AG04450 (cell line): ENCODE measurements around the gene BABAM1. TPM values are rescaled to one million over a fixed set of nuclear protein-coding genes. Genes with fewer than 3 reads are reported as not detected.

Experiments used
- CTCF ChIA-PET: fragments of 300-600, 350-600 bp; formaldehyde crosslinking; extraction: SDS; loops from one replicate; lab custom pipeline; 2022; ENCODE audit warnings: antibody characterized with exemption, inconsistent platforms; lab: Charles Lee
- POLR2A ChIA-PET: fragments of 350-600 bp; formaldehyde crosslinking; extraction: SDS; loops from one replicate; lab custom pipeline; 2021; ENCODE audit warnings: antibody characterized with exemption, inconsistent platforms; lab: Yijun Ruan, JAX
- DNase-seq: peaks from one replicate; pipeline ENCODE4 v3.0.0-alpha.2; 2011; ENCODE audit warnings: low read depth, low spot score
- H3K27ac ChIP-seq: one replicate; pipeline ENCODE4 v1.5.1; 2012; ENCODE audit warnings: low read depth, low read length, control low read depth
- H3K27me3 ChIP-seq: one replicate; pipeline ENCODE4 v1.6.0; 2012; ENCODE audit warnings: low read length; ENCODE audit not compliant: control insufficient read depth, insufficient read depth
- H3K4me3 ChIP-seq: 2 replicates; pipeline ENCODE4 v1.5.1; 2011; ENCODE audit warnings: mild to moderate bottlenecking, low read depth, low read length, control low read depth
- H3K9me3 ChIP-seq: 2 replicates; pipeline ENCODE4 v1.5.1; 2012; ENCODE audit warnings: low read length; ENCODE audit not compliant: control insufficient read depth, insufficient read depth
- polyA plus RNA-seq: library from polyadenylated mRNA; depleted of rRNA; stranded (reverse); fragments of >200 nt; gene quantifications from 2 replicates; pipeline ENCODE4 v1.2.3, GENCODE V29; 2011
- TF ChIP-seq, protein P1 (sequence below): IDR thresholded peaks from 2 replicates; pipeline ENCODE4 v1.5.1; 2011; ENCODE audit warnings: low read depth, low read length, control low read depth, inconsistent platforms

BABAM1 gene
- polyA plus RNA-seq, 1 experiment = 98.6 TPM

DNA sequence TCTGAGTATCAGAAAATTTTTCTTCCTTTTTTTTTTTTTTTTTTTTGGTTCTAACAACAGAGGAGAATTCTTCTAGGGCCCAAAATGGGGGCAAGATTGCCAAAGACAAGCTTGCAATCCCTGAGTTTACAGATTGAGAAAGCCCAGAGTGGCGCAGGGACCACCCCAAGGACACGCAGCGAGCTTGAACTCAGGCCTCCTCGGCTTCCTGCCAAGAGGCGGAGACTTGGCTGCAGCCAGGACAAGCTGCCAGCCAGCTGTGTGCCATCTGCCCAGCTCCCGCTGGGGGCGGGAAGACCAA lies 37.9 kb downstream of the BABAM1 start:
- ChIA-PET POLR2A (interaction anchor here (0.5 to 2.0 kb wide), 9 partner anchors 12 to 1108 kb away, joined by 3 to 11 read pairs (median 4); no protein-coding TSS in a partner anchor), CTCF (interaction anchor here (0.7 to 3.6 kb wide), 8 partner anchors 8 to 139 kb away, joined by 3 to 16 read pairs (median 4); partner anchors contain the start of gene ANKLE1)
- H3K27me3 ChIP-seq = no peaks in the 10 kb centered on the region
- peak overlapping the region; percentile 52 for H3K27ac ChIP-seq
- TF ChIP-seq, protein P1, sequence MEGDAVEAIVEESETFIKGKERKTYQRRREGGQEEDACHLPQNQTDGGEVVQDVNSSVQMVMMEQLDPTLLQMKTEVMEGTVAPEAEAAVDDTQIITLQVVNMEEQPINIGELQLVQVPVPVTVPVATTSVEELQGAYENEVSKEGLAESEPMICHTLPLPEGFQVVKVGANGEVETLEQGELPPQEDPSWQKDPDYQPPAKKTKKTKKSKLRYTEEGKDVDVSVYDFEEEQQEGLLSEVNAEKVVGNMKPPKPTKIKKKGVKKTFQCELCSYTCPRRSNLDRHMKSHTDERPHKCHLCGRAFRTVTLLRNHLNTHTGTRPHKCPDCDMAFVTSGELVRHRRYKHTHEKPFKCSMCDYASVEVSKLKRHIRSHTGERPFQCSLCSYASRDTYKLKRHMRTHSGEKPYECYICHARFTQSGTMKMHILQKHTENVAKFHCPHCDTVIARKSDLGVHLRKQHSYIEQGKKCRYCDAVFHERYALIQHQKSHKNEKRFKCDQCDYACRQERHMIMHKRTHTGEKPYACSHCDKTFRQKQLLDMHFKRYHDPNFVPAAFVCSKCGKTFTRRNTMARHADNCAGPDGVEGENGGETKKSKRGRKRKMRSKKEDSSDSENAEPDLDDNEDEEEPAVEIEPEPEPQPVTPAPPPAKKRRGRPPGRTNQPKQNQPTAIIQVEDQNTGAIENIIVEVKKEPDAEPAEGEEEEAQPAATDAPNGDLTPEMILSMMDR = no peak
- no peak for DNase-seq
- H3K4me3 ChIP-seq = peak overlapping the region; percentile 81
- H3K9me3 ChIP-seq = peaks cover 4% of the 10 kb centered on the region; the same call in 1 of the 2 replicates

DNA sequence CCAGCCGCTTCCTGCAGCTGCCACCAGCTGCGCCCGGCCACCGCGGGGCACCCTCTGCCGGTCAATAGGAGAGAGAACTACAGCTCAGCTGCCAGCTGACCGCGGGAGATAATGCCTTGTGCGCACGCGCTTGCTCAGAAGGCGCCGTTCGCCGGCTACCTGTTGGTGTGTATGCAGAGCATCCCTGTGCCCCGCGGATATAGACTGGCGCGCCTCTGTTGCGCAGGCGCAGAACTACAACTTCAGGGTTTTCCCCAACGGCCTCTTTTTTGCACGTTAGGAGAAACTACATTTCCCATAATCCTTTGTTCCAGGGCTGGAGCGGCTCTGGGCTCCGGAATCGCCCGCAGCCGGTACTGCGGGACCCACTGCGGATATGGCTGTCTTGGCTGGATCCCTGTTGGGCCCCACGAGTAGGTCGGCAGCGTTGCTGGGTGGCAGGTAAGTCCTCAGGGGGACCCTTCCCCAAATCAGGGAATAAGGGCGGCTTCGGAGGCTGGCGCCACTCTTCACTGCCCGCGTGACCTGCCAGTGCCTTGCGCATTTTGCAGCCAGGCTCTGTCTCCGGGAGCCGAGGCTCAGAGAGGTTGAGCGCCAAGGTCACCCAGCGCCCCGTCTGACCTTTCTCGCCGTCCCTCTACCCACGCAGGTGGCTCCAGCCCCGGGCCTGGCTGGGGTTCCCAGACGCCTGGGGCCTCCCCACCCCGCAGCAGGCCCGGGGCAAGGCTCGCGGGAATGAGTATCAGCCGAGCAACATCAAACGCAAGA lies 38.5 kb downstream of the BABAM1 start, which contains the start of gene MRPL34:
TSS of gene MRPL34 (plus strand) at position 356 of the 768 bp plus-strand sequence. CDS start at position 377, 21 bp downstream.
- Histone ChIP-seq H3K27me3 (no peaks in the 10 kb centered on the region), H3K9me3 (peaks cover 4% of the 10 kb centered on the region; the same call in 1 of the 2 replicates), H3K4me3 (peak within 1 kb of the TSS; percentile 81), H3K27ac (peak within 1 kb of the TSS; percentile 77)
- POLR2A ChIA-PET = interaction anchor here (0.5 to 2.0 kb wide), 8 partner anchors 13 to 1107 kb away, joined by 3 to 11 read pairs (median 4); no protein-coding TSS in a partner anchor
- TF ChIP-seq, protein P1 = peak; percentile 82
- peak; percentile 99 for DNase-seq
- CTCF ChIA-PET = interaction anchor here (0.7 to 3.6 kb wide), 9 partner anchors 9 to 138 kb away, joined by 3 to 16 read pairs (median 4); partner anchors contain the start of gene ANKLE1

DNA sequence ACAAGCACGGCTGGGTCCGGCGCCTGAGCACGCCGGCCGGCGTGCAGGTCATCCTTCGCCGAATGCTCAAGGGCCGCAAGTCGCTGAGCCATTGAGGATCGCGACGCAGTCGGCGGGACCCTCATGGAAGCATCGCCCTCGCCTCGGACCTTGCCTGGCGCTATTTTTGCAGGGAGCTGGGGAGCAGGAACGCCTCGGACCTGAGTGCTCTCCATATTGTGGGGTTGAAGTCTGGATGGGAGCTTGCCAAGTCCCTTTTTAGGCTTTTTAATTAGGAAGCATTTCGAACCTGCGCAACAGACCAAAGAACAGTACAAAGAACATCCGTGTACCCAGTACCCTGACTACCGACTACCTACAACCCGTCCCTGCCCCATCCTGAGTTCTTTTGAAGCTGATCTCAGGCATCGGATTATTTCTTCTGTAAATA lies 39.1 kb downstream of the BABAM1 start:
- H3K27ac ChIP-seq = peak overlapping the region; percentile 77
- no peak for DNase-seq
- peaks cover 4% of the 10 kb centered on the region; the same call in 1 of the 2 replicates for H3K9me3 ChIP-seq
- POLR2A ChIA-PET = interaction anchor here (0.5 to 0.6 kb wide), 2 partner anchors 21 to 740 kb away, joined by 4 to 6 read pairs; no protein-coding TSS in a partner anchor
- peak overlapping the region; percentile 81 for H3K4me3 ChIP-seq
- TF ChIP-seq, protein P1 = no peak
- CTCF ChIA-PET = interaction anchor here (1.0 to 2.1 kb wide), 2 partner anchors 24 to 84 kb away, joined by 4 to 5 read pairs; no protein-coding TSS in a partner anchor
- H3K27me3 ChIP-seq = no peaks in the 10 kb centered on the region

DNA sequence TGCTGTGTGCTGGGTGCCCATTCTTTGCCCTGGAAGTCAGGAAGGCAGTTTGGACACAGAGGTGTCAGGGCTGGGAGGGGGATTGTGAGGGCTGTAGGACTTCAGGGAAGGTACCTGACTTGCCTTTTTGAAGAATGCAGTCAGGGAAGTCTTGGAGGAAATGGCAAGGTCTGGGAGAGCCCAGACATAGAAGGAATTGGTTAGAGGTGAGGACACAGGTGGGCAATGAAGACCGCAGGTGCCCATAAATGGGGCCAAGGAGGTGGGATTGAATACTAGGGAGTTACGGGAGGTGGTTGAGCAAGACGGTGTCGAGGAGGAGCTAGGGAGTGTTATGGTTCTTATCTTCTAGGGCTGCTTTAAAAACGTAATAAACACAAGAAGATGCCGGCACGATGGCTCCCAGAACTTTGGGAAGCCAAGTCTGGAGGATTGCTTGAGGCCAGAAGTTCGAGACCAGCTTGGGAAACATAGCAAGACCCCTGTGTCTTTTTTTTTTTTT lies 40.7 kb downstream of the BABAM1 start:
- Histone ChIP-seq H3K27me3 (no peaks in the 10 kb centered on the region), H3K4me3 (no peak overlapping the region), H3K9me3 (peaks cover 4% of the 10 kb centered on the region; the same call in 1 of the 2 replicates), H3K27ac (no peak overlapping the region)
- POLR2A ChIA-PET = interaction anchor here (0.8 kb wide), 1 partner anchor 15 kb away, joined by 4 read pairs; no protein-coding TSS in a partner anchor
- CTCF ChIA-PET = interaction anchor here (0.7 kb wide), 1 partner anchor 547 kb away, joined by 3 read pairs; no protein-coding TSS in a partner anchor
- TF ChIP-seq, protein P1 = no peak
- DNase-seq = no peak
